ENCODE results near the gene AP2M1.

The AP2M1 gene

GRCh38 chr3:184228376-184229137, 53.9 kb downstream of the AP2M1 start:
- no peak for DNase-seq (ENCODE audit: low read depth)

DNA sequence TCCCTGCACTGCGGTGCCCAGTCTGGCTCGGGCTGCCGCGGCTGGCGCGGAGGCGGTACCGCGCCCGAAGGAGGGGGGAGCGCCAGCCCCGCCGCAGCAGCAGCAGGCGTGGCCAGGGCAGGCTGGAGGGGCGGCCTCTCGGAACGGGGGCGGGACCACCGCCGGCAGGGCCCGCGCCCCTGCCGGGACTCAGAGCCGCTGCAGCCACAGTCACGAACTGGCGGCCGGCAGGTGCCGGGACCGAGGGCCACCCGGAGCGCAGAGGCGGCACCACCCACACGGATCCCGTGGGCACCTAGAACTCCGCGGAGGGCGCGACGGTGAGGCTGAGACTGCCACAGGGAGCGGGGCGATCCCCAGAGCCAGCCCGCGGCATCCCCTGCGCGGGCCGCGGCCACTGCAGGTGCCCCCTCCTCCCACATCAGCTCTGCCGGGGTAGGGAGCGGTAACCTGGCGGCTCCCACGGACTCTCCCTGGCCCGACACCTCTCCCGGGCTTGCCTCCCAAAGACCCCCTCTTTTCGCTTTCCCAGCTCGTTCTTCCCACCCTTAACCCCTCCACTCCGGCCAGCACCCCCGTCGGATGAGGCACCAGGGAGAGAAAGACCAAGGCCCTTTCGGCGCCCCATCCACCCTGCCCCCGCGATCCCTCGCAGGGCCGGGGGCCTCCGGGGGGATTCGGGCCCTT, 54.9 kb downstream of the AP2M1 start, which contains the start of gene VWA5B2:
VWA5B2 (plus strand) TSS at position 192 of the 687 bp plus-strand sequence. CDS start 944 bp downstream, outside the sequence.
- DNase-seq (ENCODE audit: low read depth), result no peak

- no peak for DNase-seq (ENCODE audit: low read depth)
Measured at GRCh38 chr3:184230081-184230602, 55.5 kb downstream of the AP2M1 start.

DNA sequence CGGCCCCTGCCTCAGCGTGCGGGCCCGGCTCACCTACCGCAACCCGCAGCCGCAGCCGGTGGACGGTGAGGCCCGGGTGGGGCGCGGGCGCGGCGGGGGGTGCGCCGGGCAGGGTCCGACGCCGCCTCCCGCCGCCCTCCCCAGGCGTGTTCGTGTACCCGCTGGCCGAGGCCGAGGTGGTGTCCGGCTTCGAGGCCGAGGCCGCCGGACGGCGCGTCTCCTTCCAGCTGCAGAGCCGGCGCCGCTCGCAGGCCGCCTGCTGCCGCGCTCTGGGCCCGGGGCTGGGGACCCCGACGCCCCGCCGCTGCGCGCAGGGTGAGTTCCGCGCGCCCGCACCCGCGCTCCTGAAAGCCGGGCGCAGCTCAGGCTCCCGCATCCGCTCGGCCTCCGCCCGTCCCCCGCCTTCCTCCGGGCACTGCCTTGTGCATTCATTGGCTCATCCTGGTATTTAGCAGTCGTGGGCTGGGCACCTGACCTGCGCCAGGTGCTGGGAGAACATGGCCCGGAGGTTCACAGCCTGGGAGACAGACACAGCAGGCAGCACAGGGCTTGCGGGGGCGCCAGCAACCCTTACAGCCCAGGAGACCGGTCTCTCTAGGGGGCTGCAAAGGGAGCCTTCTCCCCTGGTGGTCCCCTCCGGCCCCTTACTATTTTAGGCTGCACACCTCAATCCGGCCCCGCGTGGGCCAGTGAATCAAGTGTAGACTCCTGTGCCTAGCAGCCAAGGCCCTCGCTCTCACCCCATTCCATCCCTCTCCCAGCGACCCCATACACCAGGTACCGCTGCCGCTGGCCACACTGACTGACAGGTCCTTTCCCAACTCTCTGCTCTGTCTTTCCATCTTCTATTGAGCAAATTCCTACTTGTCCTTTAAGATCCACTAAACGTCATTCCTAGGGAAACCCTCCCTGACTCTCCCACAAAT, 56.2 kb downstream of the AP2M1 start:
- no peak for DNase-seq (ENCODE audit: low read depth)

- DNase-seq (ENCODE audit: low read depth), result no peak
Measured at GRCh38 chr3:184231671-184232070, 57.0 kb downstream of the AP2M1 start.

GRCh38 chr3:184233127-184233843, 58.6 kb downstream of the AP2M1 start:
- DNase-seq (ENCODE audit: low read depth), result no peak
